HEK293 (cell line): ENCODE data around the gene SLC35F4.

ENCODE experiments used
- CTCF ChIA-PET: fragments of 350-600 bp; formaldehyde crosslinking; extraction: SDS; loops from one replicate; lab custom pipeline; 2021; ENCODE audit warnings: antibody characterized with exemption; lab: Yijun Ruan, JAX
- POLR2A ChIA-PET: fragments of 300-600 bp; formaldehyde crosslinking; extraction: SDS; loops from one replicate; lab custom pipeline; 2020; ENCODE audit warnings: antibody characterized with exemption, inconsistent platforms; lab: Yijun Ruan, JAX
- H3K27ac ChIP-seq: fragments of 200-500 bp; sonication (Bioruptor generic); 2 replicates; pipeline ENCODE4 v1.5.1; 2014; ENCODE audit warnings: low read depth, low read length, control low read depth, inconsistent platforms; ENCODE audit errors: extremely low read depth
- H3K36me3 ChIP-seq, 2 experiments: fragments of 200-500 bp in 1 of 2; sonication (Bioruptor generic) in 1 of 2; 1 replicate in 1 of 2; 2 replicates in 1 of 2; pipeline ENCODE4 v1.5.1; 2014 to 2017; ENCODE audit warnings: inconsistent platforms in 2 of 2, low read length in 2 of 2; ENCODE audit not compliant: control insufficient read depth in 2 of 2, insufficient read depth in 1 of 2
- H3K4me1 ChIP-seq: fragments of 200-500 bp; sonication (Bioruptor generic); 2 replicates; pipeline ENCODE4 v1.5.1; 2014; ENCODE audit warnings: mild to moderate bottlenecking, low read length, inconsistent platforms; ENCODE audit not compliant: control insufficient read depth, insufficient read depth
- H3K4me3 ChIP-seq: 2 replicates; pipeline ENCODE4 v1.5.1; 2011; ENCODE audit warnings: low read depth, mild to moderate bottlenecking, control low read depth, low read length, moderate library complexity
- H3K9me3 ChIP-seq: fragments of 200-500 bp; sonication (Bioruptor generic); 2 replicates; pipeline ENCODE4 v1.5.1; 2014; ENCODE audit warnings: low read depth, low read length, inconsistent platforms; ENCODE audit not compliant: control insufficient read depth, insufficient read depth
- IKZF3 ChIP-seq: fragments of 450-650 bp; IDR thresholded peaks from 2 replicates; pipeline ENCODE4 v1.5.0; 2018; ENCODE audit warnings: missing biosample characterization, mild to moderate bottlenecking, missing genetic modification characterization, moderate library complexity
- KLF1 ChIP-seq: fragments of 450-650 bp; formaldehyde crosslinking; IDR thresholded peaks from 2 replicates; pipeline ENCODE4 v1.5.1; 2016; ENCODE audit warnings: missing biosample characterization, missing genetic modification characterization
- MYNN ChIP-seq: fragments of 450-650 bp; formaldehyde crosslinking; IDR thresholded peaks from 2 replicates; pipeline ENCODE4 v1.5.1; 2016; ENCODE audit warnings: missing biosample characterization, missing genetic modification characterization, borderline replicate concordance
- MZF1 ChIP-seq: fragments of 450-650 bp; formaldehyde crosslinking; IDR thresholded peaks from 2 replicates; pipeline ENCODE4 v1.5.1; 2017; ENCODE audit warnings: missing biosample characterization, missing genetic modification characterization, borderline replicate concordance
- PRDM1 ChIP-seq: fragments of 450-650 bp; formaldehyde crosslinking; IDR thresholded peaks from 2 replicates; pipeline ENCODE4; 2016; ENCODE audit warnings: missing biosample characterization, missing genetic modification characterization
- PRDM6 ChIP-seq: fragments of 450-650 bp; formaldehyde crosslinking; IDR thresholded peaks from 2 replicates; pipeline ENCODE4 v1.5.1; 2017; ENCODE audit warnings: missing biosample characterization, missing genetic modification characterization
- SCRT2 ChIP-seq: fragments of 450-650 bp; formaldehyde crosslinking; IDR thresholded peaks from 2 replicates; pipeline ENCODE4 v1.5.1; 2016; ENCODE audit warnings: missing biosample characterization, missing genetic modification characterization
- ZBTB8A ChIP-seq: fragments of 450-650 bp; formaldehyde crosslinking; IDR thresholded peaks from 2 replicates; pipeline ENCODE4 v1.5.1; 2016; ENCODE audit warnings: missing biosample characterization, missing genetic modification characterization
- ZNF248 ChIP-seq: fragments of 450-650 bp; formaldehyde crosslinking; IDR thresholded peaks from 2 replicates; pipeline ENCODE4 v1.5.1; 2017; ENCODE audit warnings: missing biosample characterization, missing genetic modification characterization
- ZNF341 ChIP-seq: fragments of 450-650 bp; formaldehyde crosslinking; IDR thresholded peaks from 2 replicates; pipeline ENCODE4; 2016; ENCODE audit warnings: low read depth, missing biosample characterization, missing genetic modification characterization
- ZNF354C ChIP-seq: fragments of 450-650 bp; formaldehyde crosslinking; IDR thresholded peaks from 2 replicates; pipeline ENCODE4 v1.5.1; 2016; ENCODE audit warnings: missing biosample characterization, missing genetic modification characterization, low read depth, borderline replicate concordance
- ZNF600 ChIP-seq: fragments of 450-650 bp; formaldehyde crosslinking; IDR thresholded peaks from 2 replicates; pipeline ENCODE4 v1.5.1; 2016; ENCODE audit warnings: missing biosample characterization, missing genetic modification characterization
- ZNF623 ChIP-seq: fragments of 450-650 bp; formaldehyde crosslinking; IDR thresholded peaks from 2 replicates; pipeline ENCODE4 v1.5.1; 2016; ENCODE audit warnings: missing biosample characterization, missing genetic modification characterization
- ZNF837 ChIP-seq: fragments of 450-650 bp; formaldehyde crosslinking; IDR thresholded peaks from 2 replicates; pipeline ENCODE4 v1.5.1; 2016; ENCODE audit warnings: missing biosample characterization, missing genetic modification characterization
- TF ChIP-seq, protein P1 (sequence below): fragments of 450-650 bp; formaldehyde crosslinking; IDR thresholded peaks from 2 replicates; pipeline ENCODE4 v1.5.1; 2017; ENCODE audit warnings: missing biosample characterization, missing genetic modification characterization
- TF ChIP-seq, protein P2 (sequence below): fragments of 450-650 bp; formaldehyde crosslinking; IDR thresholded peaks from 2 replicates; pipeline ENCODE4 v1.5.1; 2016; ENCODE audit warnings: missing biosample characterization, missing genetic modification characterization

The SLC35F4 gene

GRCh38 chr14:57903954-57904353, 38.1 kb upstream of the SLC35F4 start (continued):
- TF ChIP-seq ZNF248 (tag by site-specific recombination) = no peak

DNA sequence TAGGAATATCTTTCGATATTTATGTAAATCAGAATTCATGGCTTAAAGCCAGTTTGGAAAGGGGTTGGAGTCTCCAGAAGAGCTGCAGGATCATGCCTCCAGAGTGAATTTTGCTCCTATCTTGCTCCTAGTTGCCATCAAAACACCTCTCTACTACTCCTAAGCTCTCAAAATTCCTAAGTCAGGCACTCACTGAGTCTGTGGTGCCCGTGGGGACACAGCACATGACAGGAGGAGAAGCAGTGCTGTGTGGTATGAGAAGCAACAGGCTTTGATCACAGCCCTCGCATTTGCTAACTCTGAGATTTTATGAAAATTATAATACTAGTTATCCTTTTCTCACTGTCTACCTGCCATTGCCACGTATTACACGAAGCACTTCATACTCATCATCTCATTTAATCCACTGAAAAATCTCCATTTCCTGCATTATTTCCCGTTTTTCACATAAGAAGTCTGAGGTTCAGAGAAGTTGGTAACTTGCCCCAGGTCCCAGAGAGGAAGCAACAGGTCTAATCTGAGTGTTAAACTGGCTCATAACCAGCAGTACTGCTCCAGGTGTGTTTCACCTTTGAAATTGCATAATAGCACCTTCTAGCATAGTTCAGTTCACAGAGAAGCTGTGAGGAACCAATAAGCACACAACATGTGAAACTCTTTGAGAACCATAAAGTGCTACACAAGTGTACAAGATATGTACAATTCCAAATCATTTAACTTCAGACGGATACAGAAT, 33.1 kb upstream of the SLC35F4 start:
- POLR2A ChIA-PET = no interaction called here

DNA sequence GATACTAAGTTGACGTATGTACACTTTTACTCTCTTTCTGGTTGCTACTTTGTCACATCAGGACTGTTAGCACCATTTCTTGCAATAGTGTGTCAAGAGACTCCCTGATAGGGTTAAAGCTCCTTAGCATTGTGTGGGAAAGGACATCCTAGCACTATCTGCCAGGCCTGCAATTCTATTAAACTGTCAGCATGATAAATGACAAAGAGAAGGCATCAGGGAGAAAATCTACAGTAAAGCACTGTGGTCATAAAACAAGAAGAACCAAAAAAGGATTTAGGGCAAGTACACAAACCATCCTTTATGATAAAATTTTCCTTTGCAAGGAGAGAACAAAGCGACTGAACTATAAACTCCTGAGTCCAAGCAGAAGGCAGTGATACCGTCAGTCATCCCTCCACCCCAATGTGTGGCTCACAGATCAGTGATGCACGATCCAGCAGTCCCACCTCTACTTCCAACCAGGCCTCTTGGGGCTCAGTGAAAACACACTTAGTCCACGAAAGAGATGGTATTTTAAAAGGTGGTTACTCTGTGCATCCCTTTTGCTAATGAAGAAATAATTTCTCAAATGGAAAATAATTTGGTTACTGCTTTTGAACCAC, 31.4 kb upstream of the SLC35F4 start:
- no peak for TF ChIP-seq IKZF3 (tag by site-specific recombination)
- TF ChIP-seq PRDM6 = peak; percentile 73
- TF ChIP-seq ZNF341 (tag by site-specific recombination) = no peak
- 0 out of 2 replicates have a peak, but pooled peaks cover 2% of the 10 kb centered on the region for H3K4me1 ChIP-seq
- H3K9me3 ChIP-seq = no peaks in the 10 kb centered on the region
- no peak overlapping the region for H3K27ac ChIP-seq
- H3K4me3 ChIP-seq = no peak overlapping the region
- ChIA-PET POLR2A (no interaction called here), CTCF (no interaction called here)
- H3K36me3 ChIP-seq = no peaks in the 10 kb centered on the region

More for the DNA sequence above, 33.1 kb upstream of the SLC35F4 start:
- no peak overlapping the region for H3K4me3 ChIP-seq
- no peak for TF ChIP-seq ZNF600 (tag by site-specific recombination)
- TF ChIP-seq SCRT2 (tag by site-specific recombination) = peak; percentile 61
- 0 out of 2 replicates have a peak, but pooled peaks cover 2% of the 10 kb centered on the region for H3K4me1 ChIP-seq
- H3K36me3 ChIP-seq = no peaks in the 10 kb centered on the region
- CTCF ChIA-PET = no interaction called here
- no peaks in the 10 kb centered on the region for H3K9me3 ChIP-seq
- no peak overlapping the region for H3K27ac ChIP-seq

- Histone ChIP-seq H3K4me1 (no peaks in the 10 kb centered on the region), H3K9me3 (no peaks in the 10 kb centered on the region), H3K27ac (no peak overlapping the region), H3K4me3 (no peak overlapping the region), H3K36me3 (no peaks in the 10 kb centered on the region)
- no peak for TF ChIP-seq ZNF354C (tag by site-specific recombination)
- TF ChIP-seq, protein P1, sequence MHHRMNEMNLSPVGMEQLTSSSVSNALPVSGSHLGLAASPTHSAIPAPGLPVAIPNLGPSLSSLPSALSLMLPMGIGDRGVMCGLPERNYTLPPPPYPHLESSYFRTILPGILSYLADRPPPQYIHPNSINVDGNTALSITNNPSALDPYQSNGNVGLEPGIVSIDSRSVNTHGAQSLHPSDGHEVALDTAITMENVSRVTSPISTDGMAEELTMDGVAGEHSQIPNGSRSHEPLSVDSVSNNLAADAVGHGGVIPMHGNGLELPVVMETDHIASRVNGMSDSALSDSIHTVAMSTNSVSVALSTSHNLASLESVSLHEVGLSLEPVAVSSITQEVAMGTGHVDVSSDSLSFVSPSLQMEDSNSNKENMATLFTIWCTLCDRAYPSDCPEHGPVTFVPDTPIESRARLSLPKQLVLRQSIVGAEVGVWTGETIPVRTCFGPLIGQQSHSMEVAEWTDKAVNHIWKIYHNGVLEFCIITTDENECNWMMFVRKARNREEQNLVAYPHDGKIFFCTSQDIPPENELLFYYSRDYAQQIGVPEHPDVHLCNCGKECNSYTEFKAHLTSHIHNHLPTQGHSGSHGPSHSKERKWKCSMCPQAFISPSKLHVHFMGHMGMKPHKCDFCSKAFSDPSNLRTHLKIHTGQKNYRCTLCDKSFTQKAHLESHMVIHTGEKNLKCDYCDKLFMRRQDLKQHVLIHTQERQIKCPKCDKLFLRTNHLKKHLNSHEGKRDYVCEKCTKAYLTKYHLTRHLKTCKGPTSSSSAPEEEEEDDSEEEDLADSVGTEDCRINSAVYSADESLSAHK (tag by site-specific recombination) = no peak
- no peak for TF ChIP-seq ZBTB8A (tag by site-specific recombination)
- TF ChIP-seq MZF1 (tag by site-specific recombination) = no peak
- TF ChIP-seq, protein P2, sequence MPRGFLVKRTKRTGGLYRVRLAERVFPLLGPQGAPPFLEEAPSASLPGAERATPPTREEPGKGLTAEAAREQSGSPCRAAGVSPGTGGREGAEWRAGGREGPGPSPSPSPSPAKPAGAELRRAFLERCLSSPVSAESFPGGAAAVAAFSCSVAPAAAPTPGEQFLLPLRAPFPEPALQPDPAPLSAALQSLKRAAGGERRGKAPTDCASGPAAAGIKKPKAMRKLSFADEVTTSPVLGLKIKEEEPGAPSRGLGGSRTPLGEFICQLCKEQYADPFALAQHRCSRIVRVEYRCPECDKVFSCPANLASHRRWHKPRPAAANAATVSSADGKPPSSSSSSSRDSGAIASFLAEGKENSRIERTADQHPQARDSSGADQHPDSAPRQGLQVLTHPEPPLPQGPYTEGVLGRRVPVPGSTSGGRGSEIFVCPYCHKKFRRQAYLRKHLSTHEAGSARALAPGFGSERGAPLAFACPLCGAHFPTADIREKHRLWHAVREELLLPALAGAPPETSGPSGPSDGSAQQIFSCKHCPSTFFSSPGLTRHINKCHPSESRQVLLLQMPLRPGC (tag by site-specific recombination) = no peak
- TF ChIP-seq ZNF837 (tag by site-specific recombination) = no peak
- TF ChIP-seq ZNF623 = no peak
- TF ChIP-seq MYNN = no peak
- no peak for TF ChIP-seq PRDM1
- TF ChIP-seq KLF1 (tag by site-specific recombination) = no peak
- ChIA-PET CTCF (no interaction called here), POLR2A (no interaction called here)
Measured at GRCh38 chr14:57889245-57889644, 23.4 kb upstream of the SLC35F4 start.
